HG03095 (cell line): ENCODE data around the gene RECK.
A peak's percentile ranks its signal among the peaks of the same experiment; 100 is the strongest.
"Not testable (repeated sequence)": the region's sequence is repeated elsewhere in the genome, so short reads cannot be mapped to it uniquely, and the experiment has no call there.

Source experiments
- ATAC-seq: cut with Tn5 transposase; IDR thresholded peaks from one replicate; pipeline ENCODE4 v1.9.1; 2021; ENCODE audit warnings: moderate library complexity; ENCODE audit not compliant: unreplicated experiment

RECK gene

DNA sequence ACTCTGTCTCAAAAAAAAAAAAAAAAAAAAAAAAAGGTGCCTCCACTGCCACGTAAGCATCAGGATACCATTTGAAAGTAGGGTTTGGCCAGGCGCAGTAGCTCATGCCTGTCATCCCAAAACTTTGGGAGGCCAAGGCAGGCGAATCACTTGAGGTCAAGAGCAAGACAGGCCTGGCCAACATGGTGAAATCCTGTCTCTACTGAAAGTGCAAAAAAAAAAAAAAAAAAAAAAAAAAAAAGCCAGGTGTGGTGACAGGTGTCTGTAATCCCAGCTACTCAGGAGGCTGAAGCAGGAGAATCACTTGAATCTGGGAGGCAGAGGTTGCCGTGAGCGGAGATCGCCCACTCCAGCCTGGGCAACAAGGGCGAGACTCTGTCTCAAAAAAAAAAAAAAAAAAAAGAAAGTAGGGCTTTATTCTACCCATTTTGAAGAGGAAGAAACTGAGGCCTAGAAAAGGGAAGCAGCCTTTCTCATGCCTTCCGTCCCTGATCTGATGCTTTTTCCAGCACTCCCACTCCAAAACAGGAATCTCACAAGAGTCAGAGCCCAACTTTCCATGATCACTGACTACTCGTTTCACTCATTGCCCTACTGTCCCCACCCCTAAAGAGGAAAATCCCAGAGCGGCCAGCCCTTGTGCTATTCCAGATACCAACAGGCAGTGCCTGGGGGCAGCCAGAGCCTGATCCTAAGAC, 116.2 kb downstream of the RECK start:
- no peak for ATAC-seq

DNA sequence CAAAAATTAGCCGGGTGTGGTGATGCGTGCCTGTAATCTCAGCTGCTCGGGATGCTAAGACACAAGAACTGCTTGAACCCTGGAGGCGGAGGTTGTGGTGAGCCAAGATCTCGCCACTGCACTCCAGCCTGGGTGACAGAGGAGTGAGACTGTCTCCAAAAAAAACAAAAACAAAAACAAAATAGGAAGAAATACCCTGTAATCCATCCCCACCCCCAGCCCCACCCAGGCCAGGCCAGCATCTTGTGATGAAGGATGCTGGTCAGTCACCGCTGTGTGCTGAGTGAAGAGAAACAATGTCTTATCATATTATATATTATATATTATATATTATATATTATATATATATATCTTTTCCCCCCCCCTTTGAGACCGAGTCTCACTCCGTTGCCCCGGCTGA, 117.0 kb downstream of the RECK start:
- ATAC-seq = no peak

DNA sequence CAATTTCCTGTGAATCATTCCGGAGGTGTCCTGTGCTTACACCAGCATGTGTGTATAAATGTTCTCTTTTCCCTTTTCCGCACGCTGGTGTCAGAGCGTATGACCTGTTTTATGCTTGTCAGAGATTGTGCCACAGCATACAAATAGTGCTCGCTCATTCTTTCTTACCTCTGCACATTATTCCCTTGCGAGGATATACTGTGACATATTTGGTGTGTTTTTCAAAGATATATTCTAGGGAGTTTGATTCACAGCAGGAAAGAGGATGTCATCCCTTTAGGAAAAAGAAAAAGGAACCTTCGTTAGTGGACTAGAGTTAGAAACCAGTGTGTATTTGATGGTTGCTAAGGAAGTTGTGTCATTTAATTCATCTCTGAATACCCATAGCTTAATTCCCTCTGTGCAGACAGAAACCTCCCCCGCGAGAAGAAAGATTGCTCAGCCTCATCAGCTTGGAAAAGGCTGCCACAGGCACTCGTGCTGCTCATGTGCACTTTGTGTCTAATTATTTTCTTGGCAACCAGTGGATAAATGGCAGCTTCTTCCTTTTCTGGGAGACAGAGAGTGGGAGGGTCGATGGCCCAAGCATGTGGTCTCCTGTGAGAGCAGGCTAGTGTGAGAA, 117.7 kb downstream of the RECK start:
- ATAC-seq = no peak

GRCh38 chr9:36156116-36156515, 119.4 kb downstream of the RECK start:
- ATAC-seq = no peak

- no peak for ATAC-seq
Observed at GRCh38 chr9:36158122-36158521, 121.4 kb downstream of the RECK start.

GRCh38 chr9:36158917-36159316, 122.2 kb downstream of the RECK start:
- no peak for ATAC-seq

DNA sequence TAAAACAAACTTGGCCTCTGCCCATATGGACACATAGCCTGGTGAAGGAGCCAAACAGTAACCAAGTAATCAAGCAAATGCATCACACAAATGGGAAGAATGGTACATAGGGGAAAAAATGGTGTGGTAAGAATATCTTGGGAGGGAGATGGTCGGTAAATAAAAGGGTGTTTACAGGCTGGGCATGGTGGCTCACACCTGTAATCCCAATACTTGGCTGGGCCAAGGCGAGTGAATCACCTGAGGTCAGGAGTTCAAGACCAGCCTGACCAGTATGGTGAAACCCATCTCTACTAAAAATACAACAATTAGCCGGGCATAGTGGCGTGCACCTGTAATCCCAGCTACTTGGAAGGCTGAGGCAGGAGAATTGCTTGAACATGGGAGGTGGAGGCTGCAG, 122.8 kb downstream of the RECK start:
- not testable (repeated sequence) for ATAC-seq

GRCh38 chr9:36160126-36160525, 123.4 kb downstream of the RECK start:
- ATAC-seq = not testable (repeated sequence)

DNA sequence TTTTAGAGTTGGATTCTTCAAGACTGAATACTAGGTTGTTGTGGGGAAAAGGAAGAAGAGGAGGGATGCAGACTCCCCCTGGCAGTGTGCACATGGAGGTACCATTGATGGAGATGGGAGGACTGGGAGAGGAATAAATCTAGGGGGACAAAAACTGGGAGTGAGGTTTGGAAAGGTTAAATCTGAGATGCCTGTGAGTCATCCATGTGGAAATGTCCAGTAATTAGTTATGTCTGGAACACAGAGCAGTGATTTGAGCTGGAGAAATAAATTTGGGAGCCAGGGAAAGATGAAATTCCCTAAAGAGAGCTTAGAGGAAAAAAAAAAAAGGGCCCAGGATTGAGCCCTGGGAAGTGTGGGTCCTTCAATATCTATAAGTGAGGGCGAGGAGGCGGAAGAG, 124.5 kb downstream of the RECK start:
- no peak for ATAC-seq

DNA sequence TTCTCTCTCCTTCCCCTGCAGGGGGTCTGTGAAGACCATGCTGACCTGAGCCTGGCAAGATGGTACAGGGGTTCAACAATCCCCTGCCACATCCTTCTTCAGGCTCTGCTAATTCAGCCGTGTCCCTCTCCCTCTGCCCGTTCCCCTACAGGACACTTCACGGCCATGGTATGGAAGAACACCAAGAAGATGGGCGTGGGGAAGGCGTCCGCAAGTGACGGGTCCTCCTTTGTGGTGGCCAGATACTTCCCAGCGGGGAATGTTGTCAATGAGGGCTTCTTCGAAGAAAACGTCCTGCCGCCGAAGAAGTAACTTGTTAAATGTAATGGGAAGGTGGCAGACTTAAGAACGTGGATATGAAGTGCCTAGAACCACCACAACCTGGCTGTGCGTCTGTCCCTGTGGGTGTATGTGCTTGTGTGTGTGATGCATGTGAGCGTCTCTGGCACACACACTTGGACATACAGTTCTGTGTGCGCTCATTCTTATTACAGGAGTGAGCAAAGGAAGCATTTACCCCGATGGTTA, 125.6 kb downstream of the RECK start:
- no peak for ATAC-seq

DNA sequence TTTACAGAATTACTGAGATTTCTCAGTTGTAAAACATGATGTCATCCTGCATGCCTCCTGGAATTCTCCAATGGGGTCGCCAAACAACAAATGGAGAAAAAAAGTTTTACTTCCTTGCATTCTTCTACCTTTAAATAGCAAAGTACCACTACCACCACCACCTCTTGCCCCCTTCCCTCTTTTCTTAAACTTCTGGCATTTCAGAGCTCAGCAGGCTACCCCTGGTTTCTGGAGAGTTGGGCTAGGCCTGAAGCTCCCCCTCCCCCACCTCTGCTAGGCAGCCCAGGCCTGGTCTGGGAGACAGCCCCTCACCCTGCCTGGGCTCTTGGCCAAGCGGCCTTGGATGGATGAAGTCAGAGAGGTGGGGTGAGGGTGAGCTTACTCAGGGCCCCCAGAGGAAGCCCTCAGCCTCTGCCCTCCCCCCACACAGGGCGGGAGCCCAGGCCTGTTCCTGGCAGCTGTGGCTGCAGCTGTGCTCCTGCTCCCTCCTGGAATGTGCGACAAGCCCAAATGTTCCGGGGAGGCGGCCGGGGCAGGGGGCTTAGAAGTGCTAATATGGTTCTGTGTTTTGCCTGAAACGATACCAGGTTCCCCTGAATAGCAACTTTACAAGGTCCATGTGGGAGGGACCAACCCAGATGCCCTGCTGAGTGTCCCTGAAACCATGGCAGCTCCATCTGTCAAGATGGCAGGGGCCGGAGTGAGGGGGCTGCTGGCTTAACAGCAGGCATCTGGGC, 126.5 kb downstream of the RECK start:
- no peak for ATAC-seq

- ATAC-seq = no peak
Observed at GRCh38 chr9:36163786-36164170, 127.1 kb downstream of the RECK start.

DNA sequence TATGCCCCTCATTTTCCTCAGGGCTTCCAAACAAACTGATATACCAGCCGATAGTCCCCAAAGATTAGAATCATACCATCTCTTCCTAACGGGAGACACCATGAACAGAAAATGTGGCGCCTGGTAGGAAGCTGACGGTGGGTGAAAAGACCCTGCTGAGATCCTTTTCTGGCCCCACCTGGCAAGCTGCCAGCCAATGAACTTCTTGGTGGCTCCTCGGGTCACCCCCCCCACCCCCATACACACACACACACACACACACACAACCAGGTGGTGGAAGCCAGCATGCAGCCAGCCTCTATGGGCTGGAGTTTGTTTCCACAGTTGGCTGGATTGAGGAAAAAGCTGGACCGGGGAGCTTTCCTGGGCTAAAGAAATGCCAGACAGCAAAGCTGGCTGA, 127.7 kb downstream of the RECK start:
- ATAC-seq = no peak

GRCh38 chr9:36164989-36165388, 128.3 kb downstream of the RECK start:
- no peak for ATAC-seq

DNA sequence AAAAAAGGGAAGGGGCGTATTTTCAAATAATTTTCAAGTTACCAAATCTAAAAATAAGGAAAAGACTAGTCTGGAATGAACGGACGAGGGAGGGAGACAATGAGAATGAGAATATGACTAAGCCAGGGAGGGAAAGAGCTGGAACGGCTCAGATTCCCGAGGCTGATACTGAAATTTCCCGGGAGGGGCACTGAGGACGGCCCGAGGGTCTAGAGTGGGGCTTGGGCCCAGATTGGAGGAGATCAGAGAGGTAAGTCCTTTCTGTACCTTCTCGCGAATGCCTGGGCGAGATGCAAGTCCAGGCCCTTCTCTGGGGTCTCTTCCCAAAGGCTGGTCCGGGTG, 129.1 kb downstream of the RECK start:
- no peak for ATAC-seq

DNA sequence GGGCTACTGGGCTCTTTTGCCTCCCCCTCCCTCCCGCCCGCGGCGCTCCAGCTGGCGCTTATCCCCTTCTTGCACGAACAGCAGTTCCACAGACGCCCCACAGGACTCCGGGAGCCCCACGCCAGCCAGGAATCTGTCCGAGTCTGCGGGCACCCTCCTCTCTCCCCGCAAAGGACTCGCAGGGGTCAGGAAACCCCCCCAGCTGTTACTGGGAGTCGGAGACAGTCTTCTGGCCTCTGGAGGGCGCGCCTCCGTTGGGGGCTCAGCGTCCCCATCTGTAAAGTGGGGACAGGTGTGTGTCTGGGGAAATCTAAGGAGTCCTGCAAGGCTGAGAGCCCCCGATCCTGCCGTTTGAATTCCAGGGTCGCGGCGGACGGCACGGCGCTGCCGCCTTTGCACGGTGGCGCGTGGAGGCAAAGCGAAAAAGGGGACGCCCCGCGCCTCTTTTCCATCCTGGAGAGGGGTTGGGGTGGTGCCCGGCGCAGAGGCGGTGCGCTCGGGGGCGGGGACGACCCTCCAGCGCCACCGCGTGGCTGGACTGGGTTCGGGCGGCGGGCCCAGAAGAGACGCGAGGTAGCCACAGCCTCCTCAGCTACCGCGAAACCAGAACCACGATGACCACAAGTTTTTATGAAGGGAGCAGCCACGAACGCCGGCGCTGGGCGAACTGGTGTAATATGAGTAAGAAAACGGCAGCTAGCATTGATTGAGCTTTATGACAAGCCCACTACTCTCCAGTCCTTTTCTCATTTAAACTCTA, 129.6 kb downstream of the RECK start:
- peak; percentile 91 for ATAC-seq

GRCh38 chr9:36169166-36169565, 132.5 kb downstream of the RECK start, which contains the start of gene CCIN:
Gene CCIN, plus strand, starts transcription at chr9:36169388. Its CDS starts 115 bp downstream, at chr9:36169503.
- ATAC-seq = no peak

- no peak for ATAC-seq
Observed at GRCh38 chr9:36169708-36170107, 133.0 kb downstream of the RECK start.

- ATAC-seq = no peak
Observed at GRCh38 chr9:36170531-36170930, 133.8 kb downstream of the RECK start.

GRCh38 chr9:36173861-36174260, 137.1 kb downstream of the RECK start:
- no peak for ATAC-seq
